HCT116 (cell line): ENCODE measurements around the gene VPS26B. TPM values are rescaled to one million over a fixed set of nuclear protein-coding genes. Genes with fewer than 3 reads are reported as not detected.

ENCODE experiments used
- ATAC-seq: fragments of 200-7000 bp; cut with Tn5 transposase; 2 replicates; pipeline ENCODE4 v1.9.1; 2020; ENCODE audit warnings: mild to moderate bottlenecking, moderate library complexity
- BruUV-seq: library from RNA; stranded (reverse); fragments of 400-500 nt; replicated peaks from 2 replicates; lab custom pipeline; 2021; lab: Mats Ljungman, UMichigan
- CTCF ChIA-PET: fragments of 300-600 bp; sonication (Branson Sonifier 250); formaldehyde crosslinking; loops from one replicate; lab custom pipeline; 2021; ENCODE audit warnings: antibody characterized with exemption; lab: Charles Lee
- POLR2A ChIA-PET: fragments of 300-600, 350-600 bp; sonication (Branson Sonifier 250); formaldehyde crosslinking; loops from one replicate; lab custom pipeline; 2021; ENCODE audit warnings: antibody characterized with exemption; lab: Charles Lee
- RAD21 ChIA-PET, 2 experiments: fragments of 300-600 bp; sonication (Branson Sonifier 250); formaldehyde crosslinking; loops; one replicate each; lab custom pipeline; 2023; ENCODE audit warnings: low total read pairs in 2 of 2; ENCODE audit not compliant: uncharacterized antibody in 2 of 2, unreplicated experiment in 2 of 2, low non-redundant PET in 1 of 2; lab: Charles Lee
- DNase-seq: peaks from one replicate; pipeline ENCODE4 v3.0.0-alpha.2; 2010; ENCODE audit warnings: low read depth, low spot score
- H2AFZ ChIP-seq: fragments of 200-600 bp; shearing (Covaris generic), sonication (generic); 2 replicates; pipeline ENCODE4 v1.6.1; 2017; ENCODE audit warnings: low read depth, mixed run types, mixed read lengths, antibody characterized with exemption, low read length; ENCODE audit not compliant: poor library complexity, severe bottlenecking
- H3K27ac ChIP-seq: 2 replicates; pipeline ENCODE4 v1.5.1; 2012; ENCODE audit warnings: low read depth, low read length
- H3K27me3 ChIP-seq: fragments of 200-600 bp; sonication (generic); 2 replicates; pipeline ENCODE4 v1.6.1; 2016; ENCODE audit warnings: mixed run types, low read length, mixed read lengths; ENCODE audit not compliant: insufficient read depth
- H3K36me3 ChIP-seq, 2 experiments: fragments of 200-500 bp in 1 of 2; fragments of 200-600 bp in 1 of 2; sonication (Bioruptor generic) in 1 of 2; sonication (generic) in 1 of 2; 2 replicates each; pipeline versions ENCODE4 v1.5.1 to v1.6.1; 2014 to 2016; ENCODE audit warnings: low read length in 2 of 2, inconsistent platforms in 1 of 2, mixed read lengths in 1 of 2, mixed run types in 1 of 2; ENCODE audit not compliant: insufficient read depth in 2 of 2, control insufficient read depth in 1 of 2
- H3K4me1 ChIP-seq, 2 experiments: fragments of 200-600 bp in 1 of 2; sonication (generic) in 1 of 2; 2 replicates each; pipeline versions ENCODE4 v1.5.1 to v1.6.1; 2012 to 2017; ENCODE audit warnings: low read length in 2 of 2, inconsistent platforms in 1 of 2, mild to moderate bottlenecking in 1 of 2, mixed read lengths in 1 of 2, mixed run types in 1 of 2, moderate library complexity in 1 of 2; ENCODE audit not compliant: insufficient read depth in 2 of 2, control insufficient read depth in 1 of 2
- H3K4me2 ChIP-seq: fragments of 200-600 bp; sonication (generic); 2 replicates; pipeline ENCODE4 v1.6.1; 2017; ENCODE audit warnings: mixed run types, low read length, mixed read lengths
- H3K4me3 ChIP-seq, 2 experiments: fragments of 200-600 bp in 1 of 2; sonication (generic) in 1 of 2; replicated peaks in 1 of 2; 2 replicates each; pipeline ENCODE4 v1.5.1; 2011 to 2016; ENCODE audit warnings: low read length in 2 of 2, control low read depth in 1 of 2, low read depth in 1 of 2, mild to moderate bottlenecking in 1 of 2, mixed read lengths in 1 of 2, mixed run types in 1 of 2
- H3K79me2 ChIP-seq: fragments of 200-600 bp; sonication (generic); 2 replicates; pipeline ENCODE4 v1.6.1; 2017; ENCODE audit warnings: mild to moderate bottlenecking, mixed run types, low read length, moderate library complexity, mixed read lengths; ENCODE audit not compliant: insufficient read depth
- H3K9ac ChIP-seq: fragments of 200-600 bp; sonication (generic); 2 replicates; pipeline ENCODE4 v1.6.1; 2016; ENCODE audit warnings: low read length, mixed read lengths
- H3K9me2 ChIP-seq: fragments of 200-600 bp; sonication (generic), shearing (Covaris generic); 2 replicates; pipeline ENCODE4 v1.6.1; 2017; ENCODE audit warnings: mixed run types, mild to moderate bottlenecking, moderate library complexity; ENCODE audit not compliant: insufficient read depth
- H3K9me3 ChIP-seq, 2 experiments: fragments of 200-500 bp in 1 of 2; fragments of 200-600 bp in 1 of 2; sonication (Bioruptor generic) in 1 of 2; sonication (generic) in 1 of 2; 2 replicates each; pipeline ENCODE4 v1.6.1; 2014 to 2017; ENCODE audit warnings: low read length in 2 of 2, mixed read lengths in 2 of 2, inconsistent platforms in 1 of 2, low read depth in 1 of 2, mild to moderate bottlenecking in 1 of 2, mixed run types in 1 of 2, moderate library complexity in 1 of 2; ENCODE audit not compliant: control insufficient read depth in 1 of 2, insufficient read depth in 1 of 2
- H4K20me1 ChIP-seq: fragments of 200-600 bp; sonication (generic), shearing (Covaris generic); 2 replicates; pipeline ENCODE4 v1.6.1; 2017; ENCODE audit warnings: mixed run types, mild to moderate bottlenecking, moderate library complexity; ENCODE audit not compliant: insufficient read depth
- CBX3 ChIP-seq: IDR thresholded peaks from 2 replicates; pipeline ENCODE4 v1.6.1; 2012; ENCODE audit warnings: low read depth
- EGR1 ChIP-seq: IDR thresholded peaks from 2 replicates; pipeline ENCODE4 v1.6.1; 2012; ENCODE audit warnings: low read depth
- JUND ChIP-seq: IDR thresholded peaks from 2 replicates; pipeline ENCODE4 v1.6.1; 2012
- POLR2AphosphoS5 ChIP-seq: IDR thresholded peaks from 2 replicates; pipeline ENCODE4 v1.6.1; 2011; ENCODE audit warnings: mild to moderate bottlenecking, low read depth, low read length, moderate library complexity
- SRF ChIP-seq: IDR thresholded peaks from 2 replicates; pipeline ENCODE4 v1.6.1; 2012; ENCODE audit warnings: low read depth
- YY1 ChIP-seq: IDR thresholded peaks from 2 replicates; pipeline ENCODE4 v1.6.1; 2011; ENCODE audit warnings: low read length, low read depth, moderate library complexity, mild to moderate bottlenecking; ENCODE audit not compliant: insufficient replicate concordance; ENCODE audit errors: extremely low read depth
- intact Hi-C: fragments of 100-400 bp; cut with micrococcal nuclease; formaldehyde crosslinking; loops from 2 replicates; pipeline ENCODE4 v1.10.0; 2022
- total RNA-seq: library from RNA; stranded (reverse); gene quantifications from one replicate; pipeline ENCODE4 v1.2.1, GENCODE V29; 2021; ENCODE audit not compliant: unreplicated experiment
- TF ChIP-seq, protein P1 (sequence below): IDR thresholded peaks from 2 replicates; pipeline ENCODE4 v1.6.1; 2012; ENCODE audit warnings: low read depth
- TF ChIP-seq, protein P2 (sequence below): IDR thresholded peaks from 2 replicates; pipeline ENCODE4 v1.6.1; 2011; ENCODE audit warnings: mild to moderate bottlenecking, low read length, moderate library complexity; ENCODE audit not compliant: insufficient replicate concordance; ENCODE audit errors: extremely low read depth

Gene VPS26B
- total RNA-seq, 1 experiment from 2014 or later, result 26.6 TPM

DNA sequence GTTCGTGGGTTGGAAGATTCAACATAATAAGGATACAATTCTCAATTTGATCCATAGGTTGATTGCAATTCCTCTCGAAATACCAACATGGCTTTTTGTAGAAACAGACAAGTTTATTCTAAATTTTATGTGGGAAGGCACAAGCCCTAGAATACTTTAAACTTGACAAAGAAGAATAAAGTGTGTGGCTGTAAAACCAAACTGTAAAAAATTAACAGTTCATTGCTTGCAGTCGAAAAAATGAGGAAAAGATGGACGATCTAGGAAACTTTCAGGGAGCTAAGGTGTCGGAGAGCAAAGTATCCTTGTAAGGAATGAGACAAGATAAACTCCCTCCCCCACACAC lies 50.7 kb downstream of the VPS26B start:
- RAD21 ChIA-PET, result no interaction called here
- TF ChIP-seq YY1 (no peak), CBX3 (no peak), POLR2AphosphoS5 (no peak), EGR1 (no peak), JUND (no peak), SRF (no peak)
- TF ChIP-seq, protein P1, sequence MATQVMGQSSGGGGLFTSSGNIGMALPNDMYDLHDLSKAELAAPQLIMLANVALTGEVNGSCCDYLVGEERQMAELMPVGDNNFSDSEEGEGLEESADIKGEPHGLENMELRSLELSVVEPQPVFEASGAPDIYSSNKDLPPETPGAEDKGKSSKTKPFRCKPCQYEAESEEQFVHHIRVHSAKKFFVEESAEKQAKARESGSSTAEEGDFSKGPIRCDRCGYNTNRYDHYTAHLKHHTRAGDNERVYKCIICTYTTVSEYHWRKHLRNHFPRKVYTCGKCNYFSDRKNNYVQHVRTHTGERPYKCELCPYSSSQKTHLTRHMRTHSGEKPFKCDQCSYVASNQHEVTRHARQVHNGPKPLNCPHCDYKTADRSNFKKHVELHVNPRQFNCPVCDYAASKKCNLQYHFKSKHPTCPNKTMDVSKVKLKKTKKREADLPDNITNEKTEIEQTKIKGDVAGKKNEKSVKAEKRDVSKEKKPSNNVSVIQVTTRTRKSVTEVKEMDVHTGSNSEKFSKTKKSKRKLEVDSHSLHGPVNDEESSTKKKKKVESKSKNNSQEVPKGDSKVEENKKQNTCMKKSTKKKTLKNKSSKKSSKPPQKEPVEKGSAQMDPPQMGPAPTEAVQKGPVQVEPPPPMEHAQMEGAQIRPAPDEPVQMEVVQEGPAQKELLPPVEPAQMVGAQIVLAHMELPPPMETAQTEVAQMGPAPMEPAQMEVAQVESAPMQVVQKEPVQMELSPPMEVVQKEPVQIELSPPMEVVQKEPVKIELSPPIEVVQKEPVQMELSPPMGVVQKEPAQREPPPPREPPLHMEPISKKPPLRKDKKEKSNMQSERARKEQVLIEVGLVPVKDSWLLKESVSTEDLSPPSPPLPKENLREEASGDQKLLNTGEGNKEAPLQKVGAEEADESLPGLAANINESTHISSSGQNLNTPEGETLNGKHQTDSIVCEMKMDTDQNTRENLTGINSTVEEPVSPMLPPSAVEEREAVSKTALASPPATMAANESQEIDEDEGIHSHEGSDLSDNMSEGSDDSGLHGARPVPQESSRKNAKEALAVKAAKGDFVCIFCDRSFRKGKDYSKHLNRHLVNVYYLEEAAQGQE, result no peak
- TF ChIP-seq, protein P2, sequence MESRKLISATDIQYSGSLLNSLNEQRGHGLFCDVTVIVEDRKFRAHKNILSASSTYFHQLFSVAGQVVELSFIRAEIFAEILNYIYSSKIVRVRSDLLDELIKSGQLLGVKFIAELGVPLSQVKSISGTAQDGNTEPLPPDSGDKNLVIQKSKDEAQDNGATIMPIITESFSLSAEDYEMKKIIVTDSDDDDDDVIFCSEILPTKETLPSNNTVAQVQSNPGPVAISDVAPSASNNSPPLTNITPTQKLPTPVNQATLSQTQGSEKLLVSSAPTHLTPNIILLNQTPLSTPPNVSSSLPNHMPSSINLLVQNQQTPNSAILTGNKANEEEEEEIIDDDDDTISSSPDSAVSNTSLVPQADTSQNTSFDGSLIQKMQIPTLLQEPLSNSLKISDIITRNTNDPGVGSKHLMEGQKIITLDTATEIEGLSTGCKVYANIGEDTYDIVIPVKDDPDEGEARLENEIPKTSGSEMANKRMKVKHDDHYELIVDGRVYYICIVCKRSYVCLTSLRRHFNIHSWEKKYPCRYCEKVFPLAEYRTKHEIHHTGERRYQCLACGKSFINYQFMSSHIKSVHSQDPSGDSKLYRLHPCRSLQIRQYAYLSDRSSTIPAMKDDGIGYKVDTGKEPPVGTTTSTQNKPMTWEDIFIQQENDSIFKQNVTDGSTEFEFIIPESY, result no peak
- TF ChIP-seq, all 23 proteins: peak for 0
- no peak overlapping the region for H3K27ac ChIP-seq
- BruUV-seq, result no TSS peak
- no peaks in the 10 kb centered on the region for H3K27me3 ChIP-seq
- H2AFZ ChIP-seq, result no peak overlapping the region
- ChIA-PET POLR2A (no interaction called here), CTCF (no interaction called here)
- no peaks in the 10 kb centered on the region for H3K4me1 ChIP-seq
- ATAC-seq, result no peak
- H4K20me1 ChIP-seq, result no peaks in the 10 kb centered on the region
- H3K4me2 ChIP-seq, result no peak overlapping the region
- H3K36me3 ChIP-seq, result no peaks in the 10 kb centered on the region
- no peaks in the 10 kb centered on the region for H3K79me2 ChIP-seq
- H3K9ac ChIP-seq, result no peak overlapping the region
- intact Hi-C loops, result no loop called here
- H3K9me3 ChIP-seq, result no peaks in the 10 kb centered on the region
- H3K9me2 ChIP-seq, result no peaks in the 10 kb centered on the region
- H3K4me3 ChIP-seq, result no peak overlapping the region
- DNase-seq, result no peak
